OCI-LY3 (cell line): Measurements from ENCODE around the gene RNU2-63P.

Source experiments
- H2AFZ ChIP-seq: fragments of 200-600, 300-600 bp; shearing (Covaris generic); 2 replicates; pipeline ENCODE4 v1.6.0; 2014; ENCODE audit warnings: antibody characterized with exemption, low read depth, low read length
- H3K27ac ChIP-seq: fragments of 200-600, 300-600 bp; sonication (generic); 2 replicates; pipeline ENCODE4 v1.5.1; 2014; ENCODE audit warnings: mild to moderate bottlenecking, low read length, moderate library complexity, mixed read lengths
- H3K27me3 ChIP-seq: fragments of 200-600, 300-600 bp; sonication (generic); 2 replicates; pipeline ENCODE4 v1.6.1; 2014; ENCODE audit warnings: low read depth, low read length, mixed read lengths
- H3K36me3 ChIP-seq: fragments of 200-600, 300-600 bp; sonication (generic); replicated peaks from 2 replicates; pipeline ENCODE3; 2014; ENCODE audit warnings: low read depth, low read length, mixed read lengths
- H3K4me1 ChIP-seq: fragments of 300-600, 200-600 bp; sonication (generic); 2 replicates; pipeline ENCODE4 v1.6.1; 2014; ENCODE audit warnings: low read length, mixed read lengths
- H3K4me2 ChIP-seq: fragments of 200-600, 300-600 bp; sonication (generic); 2 replicates; pipeline ENCODE4 v1.6.1; 2014; ENCODE audit warnings: low read length, mixed read lengths
- H3K4me3 ChIP-seq: fragments of 300-600, 200-600 bp; sonication (generic); 2 replicates; pipeline ENCODE4 v1.5.1; 2014; ENCODE audit warnings: antibody characterized with exemption, mild to moderate bottlenecking, low read length, moderate library complexity
- H3K79me2 ChIP-seq: fragments of 300-600, 200-600 bp; shearing (Covaris generic); 2 replicates; pipeline ENCODE4 v1.6.1; 2014; ENCODE audit warnings: mild to moderate bottlenecking, low read length, mixed read lengths
- H3K9ac ChIP-seq: fragments of 300-600, 200-600 bp; shearing (Covaris generic); 2 replicates; pipeline ENCODE4 v1.6.0; 2014; ENCODE audit warnings: mild to moderate bottlenecking, low read length, moderate library complexity
- H3K9me3 ChIP-seq: fragments of 200-600, 300-600 bp; shearing (Covaris generic); 2 replicates; pipeline ENCODE4 v1.6.1; 2014; ENCODE audit warnings: low read length, mixed read lengths; ENCODE audit not compliant: insufficient read depth
- H4K20me1 ChIP-seq: fragments of 200-600, 300-600 bp; sonication (generic); 2 replicates; pipeline ENCODE4 v1.6.1; 2016; ENCODE audit warnings: low read length, mixed read lengths; ENCODE audit not compliant: insufficient read depth
- CTCF ChIP-seq: fragments of 200-600, 300-600 bp; sonication (generic); IDR thresholded peaks from 2 replicates; pipeline ENCODE4 v1.5.1; 2014; ENCODE audit warnings: antibody characterized with exemption, low read length, low read depth
- EZH2phosphoT487 ChIP-seq: fragments of 200-600 bp; shearing (Covaris generic); IDR thresholded peaks from 2 replicates; pipeline ENCODE4 v1.6.1; 2018; ENCODE audit warnings: antibody characterized with exemption, mixed run types, low read depth

RNU2-63P gene

GRCh38 chr2:88059979-88060906 lies 43.9 kb upstream of the RNU2-63P start:
- no peaks in the 10 kb centered on the region for H4K20me1 ChIP-seq
- no peak overlapping the region for H3K4me2 ChIP-seq
- no peaks in the 10 kb centered on the region for H3K27me3 ChIP-seq
- TF ChIP-seq CTCF = peak; percentile 82
- TF ChIP-seq EZH2phosphoT487 = no peak
- H3K79me2 ChIP-seq = peaks cover 3% of the 10 kb centered on the region
- H3K9me3 ChIP-seq = no peaks in the 10 kb centered on the region
- H3K27ac ChIP-seq = no peak overlapping the region
- H3K4me3 ChIP-seq = no peak overlapping the region
- H3K9ac ChIP-seq = no peak overlapping the region
- no peaks in the 10 kb centered on the region for H3K36me3 ChIP-seq
- 0 out of 2 replicates have a peak overlapping the region, but pooled peaks have one; percentile 19 for H2AFZ ChIP-seq
- peaks cover 15% of the 10 kb centered on the region for H3K4me1 ChIP-seq

GRCh38 chr2:88058191-88058590 lies 41.8 kb upstream of the RNU2-63P start:
- Histone ChIP-seq H4K20me1 (no peaks in the 10 kb centered on the region), H3K4me1 (peaks cover 24% of the 10 kb centered on the region), H3K9me3 (no peaks in the 10 kb centered on the region), H2AFZ (no peak overlapping the region), H3K79me2 (peaks cover 23% of the 10 kb centered on the region), H3K36me3 (peaks cover 6% of the 10 kb centered on the region), H3K9ac (no peak overlapping the region), H3K27ac (no peak overlapping the region), H3K4me3 (no peak overlapping the region), H3K27me3 (no peaks in the 10 kb centered on the region), H3K4me2 (no peak overlapping the region)
- TF ChIP-seq EZH2phosphoT487 (no peak), CTCF (no peak)

- no peak overlapping the region for H3K9ac ChIP-seq
- H3K4me2 ChIP-seq = no peak overlapping the region
- H2AFZ ChIP-seq = peak overlapping the region; percentile 51
- H3K4me1 ChIP-seq = peaks cover 24% of the 10 kb centered on the region
- no peak overlapping the region for H3K4me3 ChIP-seq
- H3K9me3 ChIP-seq = no peaks in the 10 kb centered on the region
- peaks cover 13% of the 10 kb centered on the region for H3K36me3 ChIP-seq
- H3K79me2 ChIP-seq = peaks cover 27% of the 10 kb centered on the region
- no peak overlapping the region for H3K27ac ChIP-seq
- TF ChIP-seq CTCF = no peak
- no peak for TF ChIP-seq EZH2phosphoT487
- H4K20me1 ChIP-seq = no peaks in the 10 kb centered on the region
- H3K27me3 ChIP-seq = no peaks in the 10 kb centered on the region
These were observed 41.1 kb upstream of the RNU2-63P start for GRCh38 chr2:88057437-88057844.

GRCh38 chr2:88055371-88056128 lies 39.2 kb upstream of the RNU2-63P start, which contains the start of gene KRCC1:
Gene KRCC1, minus strand, starts transcription at chr2:88055783. Its CDS starts 27,220 bp downstream, at chr2:88028563.
- Histone ChIP-seq H2AFZ (peak within 1 kb of the TSS; percentile 81), H4K20me1 (no peaks in the 10 kb centered on the region), H3K4me2 (peak within 1 kb of the TSS; percentile 88), H3K4me1 (peaks cover 24% of the 10 kb centered on the region), H3K9ac (peak within 1 kb of the TSS; percentile 99), H3K27ac (peak within 1 kb of the TSS; percentile 66), H3K36me3 (peaks cover 19% of the 10 kb centered on the region), H3K27me3 (no peaks in the 10 kb centered on the region), H3K4me3 (peak within 1 kb of the TSS; percentile 96), H3K9me3 (no peaks in the 10 kb centered on the region), H3K79me2 (peaks cover 27% of the 10 kb centered on the region)
- TF ChIP-seq CTCF = no peak
